SHP77 (cell line): Measurements from ENCODE around the gene ATXN2L.
"Not testable (repeated sequence)": the region's sequence is repeated elsewhere in the genome, so short reads cannot be mapped to it uniquely, and the experiment has no call there.

Experiments
- DNase-seq, 2 experiments: peaks; one replicate each; lab custom pipeline; 2025; lab: John Stamatoyannopoulos, UW

The ATXN2L gene

GRCh38 chr16:28822520-28823290 is at the start of gene ATXN2L:
TSS of gene ATXN2L (plus strand) at chr16:28822999. CDS start at chr16:28823260, 261 bp downstream.
- DNase-seq: peak; percentile 82 to 92

GRCh38 chr16:28781697-28782096 is 41.1 kb upstream of the ATXN2L start:
- DNase-seq: not testable (repeated sequence)

- not testable (repeated sequence) for DNase-seq
These were observed 40.4 kb upstream of the ATXN2L start for GRCh38 chr16:28782357-28782756.

- peak; percentile 50 to 83 for DNase-seq
These were observed 20.4 kb upstream of the ATXN2L start for GRCh38 chr16:28802235-28803019.

GRCh38 chr16:28807445-28808120 is 15.2 kb upstream of the ATXN2L start:
- DNase-seq: not testable (repeated sequence)

GRCh38 chr16:28820016-28820415 is 2.8 kb upstream of the ATXN2L start:
- no peak for DNase-seq

- not testable (repeated sequence) for DNase-seq
These were observed 2.3 kb upstream of the ATXN2L start for GRCh38 chr16:28820546-28820945.

- DNase-seq: no peak
These were observed 802 bp upstream of the ATXN2L start for GRCh38 chr16:28821874-28822519.

GRCh38 chr16:28823291-28823872 is 583 bp downstream of the ATXN2L start:
- DNase-seq: no peak

- DNase-seq: peak; percentile 97 to 99
These were observed 1.3 kb downstream of the ATXN2L start for GRCh38 chr16:28823873-28824716.

- no peak for DNase-seq
These were observed 1.8 kb downstream of the ATXN2L start for GRCh38 chr16:28824717-28824973.

- no peak for DNase-seq
These were observed 3.3 kb downstream of the ATXN2L start for GRCh38 chr16:28826141-28826540.

- no peak for DNase-seq
These were observed 6.9 kb downstream of the ATXN2L start for GRCh38 chr16:28829747-28830146.

- no peak for DNase-seq
These were observed 7.7 kb downstream of the ATXN2L start for GRCh38 chr16:28830531-28830930.

- DNase-seq: no peak
These were observed 11.6 kb downstream of the ATXN2L start for GRCh38 chr16:28834349-28834748.

GRCh38 chr16:28834873-28835863 is 12.4 kb downstream of the ATXN2L start:
- no peak for DNase-seq

- no peak for DNase-seq
These were observed 13.3 kb downstream of the ATXN2L start for GRCh38 chr16:28835864-28836760.

- DNase-seq: no peak
These were observed 13.9 kb downstream of the ATXN2L start for GRCh38 chr16:28836761-28837064.
